ENCODE data around the gene BCL7A.
A peak's percentile ranks its signal among the peaks of the same experiment; 100 is the strongest.
"Not testable (repeated sequence)": the region's sequence is repeated elsewhere in the genome, so short reads cannot be mapped to it uniquely, and the experiment has no call there.

BCL7A gene

DNA sequence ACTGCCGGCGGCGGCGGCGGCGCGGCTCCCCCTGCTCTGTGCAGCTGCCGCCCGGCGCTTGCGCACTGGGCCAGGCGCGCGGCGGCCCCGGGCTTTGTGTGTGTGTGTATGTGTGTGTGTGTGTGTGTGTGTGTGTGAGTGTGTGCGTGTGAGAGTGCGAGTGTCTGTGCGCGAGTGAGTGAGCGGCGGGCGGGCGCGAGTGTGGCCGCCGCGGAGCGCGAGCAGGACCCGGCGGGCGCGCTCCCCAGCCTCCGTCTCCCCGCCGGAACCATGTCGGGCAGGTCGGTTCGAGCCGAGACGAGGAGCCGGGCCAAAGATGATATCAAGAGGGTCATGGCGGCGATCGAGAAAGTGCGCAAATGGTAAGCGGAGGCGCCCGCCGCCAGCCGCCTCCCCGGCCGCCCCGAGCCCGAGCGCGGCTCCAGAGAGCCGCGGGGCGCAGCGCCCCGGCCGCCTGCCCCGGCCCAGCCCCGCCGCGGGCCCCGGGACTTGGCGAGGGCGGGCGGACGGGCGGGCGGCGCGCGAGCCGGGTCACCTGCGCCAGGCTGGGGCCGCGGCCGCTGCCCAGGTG lies at the start of gene BCL7A:
Gene BCL7A, plus strand, starts transcription at position 63 of the 571 bp plus-strand sequence. Its CDS starts 208 bp downstream, at position 271.
- peak; percentile 57 to 62 for DNase-seq

- DNase-seq = no peak
Measured at GRCh38 chr12:121974026-121974985, 47.4 kb upstream of the BCL7A start.

GRCh38 chr12:121975021-121975420 lies 46.7 kb upstream of the BCL7A start:
- no peak for DNase-seq

DNA sequence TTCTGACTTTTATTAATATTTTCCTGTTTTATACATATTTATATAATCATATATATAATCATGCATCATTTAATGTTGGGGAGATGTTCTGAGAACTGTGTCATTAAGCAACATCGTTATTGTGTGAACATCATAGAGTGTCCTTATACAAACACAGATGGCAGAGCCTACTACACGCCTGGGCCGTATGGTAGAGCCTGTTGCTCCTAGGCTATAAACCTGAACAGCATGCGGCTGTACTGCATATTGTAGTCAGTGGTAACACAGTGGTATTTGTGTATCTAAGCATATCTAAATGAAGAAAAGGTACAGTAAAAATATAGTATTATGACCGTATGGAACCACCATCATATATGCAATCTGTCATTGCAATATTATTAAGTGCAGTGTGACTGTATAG lies 44.7 kb upstream of the BCL7A start:
- no peak for DNase-seq

DNA sequence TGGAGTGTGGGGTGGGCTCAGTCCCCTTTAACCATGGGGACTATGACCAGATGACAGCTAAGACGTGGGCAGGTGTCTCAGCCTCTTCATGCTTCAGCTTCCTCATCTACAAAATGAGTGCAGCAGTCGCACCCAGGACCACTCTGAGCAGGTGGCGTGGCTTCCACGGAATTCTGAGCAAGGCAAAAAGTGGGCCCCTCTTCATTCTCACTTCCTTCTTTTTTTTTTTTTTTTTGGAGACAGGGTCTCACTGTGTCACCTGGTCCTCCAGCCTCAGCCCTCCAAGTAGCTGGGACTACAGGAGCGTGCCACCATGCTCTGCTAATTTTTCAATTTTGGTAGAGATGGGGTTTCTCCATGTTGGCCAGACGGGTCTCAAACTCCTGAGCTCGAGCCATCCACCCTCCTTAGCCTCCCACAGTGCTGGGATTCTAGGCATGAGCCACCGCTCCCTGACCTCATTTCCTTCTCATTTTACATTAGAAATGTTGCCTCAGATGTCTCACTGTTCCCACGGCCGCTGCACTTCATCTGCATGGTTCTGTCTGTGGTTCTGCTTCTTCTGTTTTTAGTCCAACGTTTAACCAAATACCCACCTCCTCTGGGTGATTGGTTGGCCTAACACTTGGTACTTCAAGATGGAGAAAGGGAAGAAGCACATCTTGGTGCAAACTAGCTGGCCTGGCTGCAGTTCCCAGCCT lies 41.3 kb upstream of the BCL7A start:
- peak in 1 of 2 experiments; percentile 31 for DNase-seq

DNA sequence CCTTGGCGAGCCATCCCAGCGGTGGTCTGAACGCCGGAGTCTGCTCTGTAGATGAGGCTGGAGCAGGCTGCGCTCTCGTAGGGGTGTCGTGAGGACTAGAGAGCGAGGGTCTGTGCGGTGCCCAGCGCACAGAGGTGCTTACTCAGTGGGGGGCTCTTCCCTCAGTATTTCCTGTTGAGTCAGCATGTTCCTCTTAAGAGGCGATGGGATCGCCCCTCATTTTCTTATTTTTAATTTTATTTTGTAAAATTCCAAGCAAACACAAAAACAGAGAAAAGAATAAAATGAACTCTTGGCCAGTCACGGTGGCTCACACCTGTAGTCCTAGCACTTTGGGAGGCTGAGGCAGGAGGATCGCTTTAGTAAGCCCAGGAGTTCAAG lies 40.8 kb upstream of the BCL7A start:
- no peak for DNase-seq

- no peak for DNase-seq
Measured at GRCh38 chr12:121981456-121981855, 40.2 kb upstream of the BCL7A start.

DNA sequence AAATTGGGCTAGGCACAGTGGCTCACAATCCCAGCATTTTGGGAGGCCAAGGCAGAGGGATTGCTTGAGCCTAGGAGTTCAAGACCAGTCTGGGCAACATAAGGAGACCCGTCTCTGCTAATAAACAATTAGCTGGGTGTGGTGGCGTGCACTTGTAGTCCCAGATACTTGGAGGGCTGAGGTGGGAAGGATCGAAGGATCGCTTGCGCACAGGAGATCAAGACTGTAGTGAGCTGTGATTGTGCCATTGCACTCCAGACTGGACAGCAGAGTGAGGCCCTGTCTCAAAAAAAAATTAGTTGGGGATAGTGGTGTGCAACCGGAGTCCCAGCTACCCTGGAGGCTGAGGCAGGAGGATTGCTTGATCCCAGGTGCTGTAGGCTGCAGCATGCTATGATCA lies 38.7 kb upstream of the BCL7A start:
- no peak for DNase-seq

DNA sequence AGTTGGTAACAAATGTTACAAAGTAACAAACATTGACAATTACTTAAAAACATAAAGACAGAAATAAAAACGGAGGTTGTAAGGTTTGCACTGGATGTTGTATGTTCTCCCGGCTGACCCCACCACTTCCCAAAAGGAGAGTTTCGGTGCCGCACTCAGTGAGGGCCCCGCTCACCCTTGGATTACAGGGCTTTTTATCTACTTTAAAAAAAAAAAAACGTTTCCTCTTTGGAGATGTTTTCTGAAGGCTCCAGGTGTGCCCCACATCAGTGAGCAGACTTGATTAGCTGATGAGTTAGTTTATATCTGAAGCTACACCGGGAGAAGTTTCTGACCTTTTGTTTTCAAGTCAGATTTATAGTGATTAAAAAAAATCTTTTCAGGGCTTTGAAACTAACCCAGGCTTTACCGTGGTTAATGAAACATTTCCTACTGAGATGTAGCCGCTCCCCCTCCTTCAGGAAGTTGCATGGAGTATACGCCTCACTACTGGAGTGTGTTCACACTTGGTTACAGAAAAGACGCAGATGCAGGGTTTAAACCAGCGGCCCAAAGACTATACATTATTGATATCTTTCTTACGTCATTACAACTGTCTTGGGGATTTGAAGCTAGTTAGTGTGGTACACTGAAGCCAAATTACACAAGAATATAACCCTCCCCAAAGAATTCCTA lies 38.0 kb upstream of the BCL7A start:
- no peak for DNase-seq

DNA sequence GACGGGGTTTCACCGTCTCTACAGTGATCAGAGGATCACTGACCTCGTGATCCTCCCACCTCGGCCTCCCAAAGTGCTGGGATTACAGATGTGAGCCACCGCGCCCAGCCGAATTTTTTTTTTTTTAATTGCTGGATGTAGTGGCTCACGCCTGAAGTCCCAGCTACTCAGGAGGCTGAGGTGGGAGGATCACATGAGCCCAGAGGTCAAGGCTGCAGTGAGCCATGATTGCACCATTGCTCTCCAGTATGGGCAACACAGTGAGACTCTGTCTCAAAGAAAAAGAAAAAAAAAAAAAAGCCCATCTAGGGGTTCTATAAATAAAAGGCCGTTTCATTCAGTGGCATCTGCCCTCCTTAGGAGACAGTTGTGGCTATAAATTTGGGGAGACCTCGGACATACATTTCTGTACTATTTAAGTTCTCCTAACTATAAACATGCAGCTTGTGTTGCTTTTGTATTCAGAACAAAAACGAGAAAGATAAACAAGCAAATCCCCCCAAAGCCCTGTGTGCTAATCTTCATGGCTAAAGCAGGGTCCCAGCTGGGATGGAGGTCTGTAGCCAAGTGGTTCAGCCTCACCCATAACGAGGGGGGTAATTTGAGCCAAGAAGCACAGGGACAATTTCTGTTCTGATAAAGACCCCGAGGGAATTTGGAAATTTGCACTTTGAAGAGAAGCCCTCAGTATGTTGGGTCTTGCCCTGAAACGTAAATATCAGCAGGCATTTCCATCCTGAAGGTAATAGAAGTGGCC lies 35.0 kb upstream of the BCL7A start:
- DNase-seq = no peak

- not testable (repeated sequence) for DNase-seq
Measured at GRCh38 chr12:121988519-121988918, 33.2 kb upstream of the BCL7A start.

- DNase-seq = no peak
Measured at GRCh38 chr12:121989276-121990113, 32.2 kb upstream of the BCL7A start.

DNA sequence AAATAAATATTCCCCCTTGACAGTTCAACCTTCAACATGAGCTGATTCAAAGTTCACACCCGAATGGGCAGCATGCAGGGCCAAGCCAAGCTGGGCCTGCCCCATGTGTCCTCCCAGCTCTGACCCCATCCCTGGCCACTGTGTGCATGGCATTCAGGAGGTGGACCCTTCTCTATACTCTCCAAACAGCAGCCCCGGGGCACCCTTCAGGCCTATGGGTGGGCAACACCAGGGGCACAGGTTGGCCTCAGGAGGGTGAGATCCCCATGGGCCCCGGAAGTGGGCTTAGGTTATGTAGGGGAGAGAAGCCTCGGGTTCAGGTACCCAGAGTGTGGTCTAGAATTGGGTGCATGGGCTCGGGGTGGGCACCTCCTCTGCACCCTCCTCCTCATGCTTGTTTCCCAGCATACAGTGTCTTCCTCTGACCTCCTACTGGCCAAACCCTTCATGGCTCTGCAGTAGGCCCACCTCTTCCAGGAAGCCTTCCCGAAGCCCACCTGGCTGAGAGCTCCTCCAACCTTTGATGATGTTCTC lies 31.5 kb upstream of the BCL7A start:
- DNase-seq = no peak

DNA sequence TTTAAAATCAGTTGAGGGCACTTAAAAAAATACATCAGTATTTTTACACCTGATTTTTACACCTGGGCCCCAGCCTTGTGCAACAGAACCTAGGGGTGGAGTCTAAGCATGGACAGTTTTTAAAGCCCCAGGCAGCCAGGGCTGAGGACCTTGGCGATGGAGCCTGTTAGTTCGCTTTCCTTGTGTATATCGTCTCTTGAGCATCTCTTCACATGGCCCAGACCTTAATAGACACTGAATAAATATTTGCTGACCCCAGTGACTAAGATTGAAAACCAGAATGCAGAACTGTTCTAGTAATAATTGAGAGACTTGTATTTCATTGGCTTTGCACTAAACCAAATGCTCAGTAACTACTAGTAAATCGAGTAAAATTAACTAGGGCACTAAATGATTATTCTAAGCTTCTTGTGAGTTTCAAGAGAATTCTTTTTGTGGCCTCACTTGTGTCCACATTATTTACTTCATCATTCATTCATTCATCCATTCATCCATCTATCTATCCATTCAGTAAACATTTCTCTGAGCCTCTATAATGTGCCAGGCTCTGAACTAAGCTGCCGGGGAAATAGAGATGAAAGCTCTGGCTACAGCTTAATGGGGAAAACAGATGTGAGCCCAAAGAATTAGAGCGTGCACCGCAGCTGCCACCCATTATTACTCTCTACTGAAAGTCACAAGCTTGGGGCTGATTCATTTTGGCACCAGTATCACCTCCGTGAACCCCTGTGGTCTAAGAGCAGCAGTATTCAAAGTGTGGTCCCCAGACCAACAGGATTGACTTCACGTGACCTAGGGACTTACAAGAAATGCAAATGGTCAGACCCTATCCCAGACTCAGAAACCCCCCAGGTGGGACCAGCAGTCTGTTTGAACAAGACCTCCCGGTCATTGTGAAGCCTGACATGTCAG lies 30.7 kb upstream of the BCL7A start:
- peak; percentile 49 to 56 for DNase-seq

DNA sequence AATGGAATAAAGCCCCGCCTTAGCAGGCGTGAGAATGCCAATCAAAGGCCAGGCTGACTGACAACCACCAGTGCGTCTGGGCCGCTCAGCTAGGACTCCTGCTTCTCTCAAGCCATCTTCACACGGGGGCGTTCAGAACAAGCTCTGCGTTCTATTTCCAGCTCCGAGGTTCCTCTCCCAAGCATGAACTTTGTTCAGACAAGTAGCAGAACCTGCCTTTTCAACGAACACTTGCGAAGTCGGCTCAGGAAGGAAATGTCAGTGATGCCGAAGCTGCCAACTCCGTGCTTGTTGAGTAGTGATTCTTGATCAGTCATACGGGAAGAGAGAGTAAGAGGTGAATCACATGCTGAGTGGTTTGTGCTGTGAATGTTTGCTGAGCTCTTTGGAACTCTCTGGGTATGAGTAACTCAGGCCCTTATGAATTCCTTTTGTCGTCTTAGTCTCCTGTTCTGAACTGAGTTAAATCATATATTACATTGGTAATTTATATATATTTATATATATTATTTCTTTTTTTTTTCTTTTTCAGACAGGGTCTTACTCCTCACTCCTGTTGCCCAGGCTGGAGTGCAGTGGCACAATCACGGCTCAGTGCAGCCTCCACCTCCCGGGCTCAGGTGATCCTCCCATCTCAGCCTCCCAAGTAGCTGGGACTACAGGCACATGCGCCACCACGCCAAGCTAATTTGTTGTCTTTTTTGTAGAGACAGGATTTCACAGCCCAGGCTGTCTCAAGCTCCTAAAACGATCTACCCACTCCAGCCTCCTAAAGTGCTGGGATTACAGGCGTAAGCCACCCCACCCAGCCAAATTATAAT lies 29.4 kb upstream of the BCL7A start:
- DNase-seq = peak; percentile 64 to 78

DNA sequence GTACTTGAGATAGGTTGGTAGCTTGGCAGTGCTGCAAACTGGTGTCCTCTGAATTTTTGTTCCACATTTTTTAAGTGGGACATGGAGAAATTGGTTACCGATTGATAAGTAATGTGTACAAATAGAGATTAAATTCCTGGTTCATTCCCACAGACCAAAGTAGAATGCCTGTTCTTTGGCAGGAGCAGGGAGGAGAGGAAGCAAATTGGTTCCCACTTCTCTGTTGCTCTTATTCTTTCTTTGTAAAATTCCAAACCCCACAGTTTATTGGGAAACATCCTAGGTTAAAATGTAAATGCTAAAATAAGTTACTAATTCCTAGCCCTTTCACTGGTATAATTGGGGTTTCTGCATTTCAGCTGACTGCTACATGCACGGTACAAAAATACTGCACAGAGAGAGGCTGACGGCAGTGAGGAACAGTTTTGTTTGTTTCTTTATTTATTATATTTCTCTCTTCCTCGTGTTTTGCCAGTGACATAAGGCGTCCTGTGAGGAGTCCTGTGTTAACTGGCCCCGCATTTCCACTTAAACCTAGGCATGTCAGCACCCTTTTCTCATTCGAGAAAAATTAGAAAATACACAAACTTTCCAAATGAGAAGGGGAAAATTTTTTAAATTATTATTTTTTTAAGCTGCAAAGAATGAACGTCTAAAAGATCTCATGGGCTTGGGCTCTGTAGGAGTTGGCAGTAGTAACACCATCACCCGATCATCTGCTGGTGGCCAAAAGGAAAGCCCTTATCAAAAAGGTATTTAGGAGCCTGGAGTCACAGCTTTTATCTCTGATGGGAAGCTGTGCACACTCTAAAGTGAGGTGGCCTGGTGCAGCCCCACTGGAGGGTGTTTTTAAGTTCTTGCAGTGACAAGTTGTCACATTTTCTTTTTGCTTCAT lies 25.4 kb upstream of the BCL7A start:
- DNase-seq = no peak

DNA sequence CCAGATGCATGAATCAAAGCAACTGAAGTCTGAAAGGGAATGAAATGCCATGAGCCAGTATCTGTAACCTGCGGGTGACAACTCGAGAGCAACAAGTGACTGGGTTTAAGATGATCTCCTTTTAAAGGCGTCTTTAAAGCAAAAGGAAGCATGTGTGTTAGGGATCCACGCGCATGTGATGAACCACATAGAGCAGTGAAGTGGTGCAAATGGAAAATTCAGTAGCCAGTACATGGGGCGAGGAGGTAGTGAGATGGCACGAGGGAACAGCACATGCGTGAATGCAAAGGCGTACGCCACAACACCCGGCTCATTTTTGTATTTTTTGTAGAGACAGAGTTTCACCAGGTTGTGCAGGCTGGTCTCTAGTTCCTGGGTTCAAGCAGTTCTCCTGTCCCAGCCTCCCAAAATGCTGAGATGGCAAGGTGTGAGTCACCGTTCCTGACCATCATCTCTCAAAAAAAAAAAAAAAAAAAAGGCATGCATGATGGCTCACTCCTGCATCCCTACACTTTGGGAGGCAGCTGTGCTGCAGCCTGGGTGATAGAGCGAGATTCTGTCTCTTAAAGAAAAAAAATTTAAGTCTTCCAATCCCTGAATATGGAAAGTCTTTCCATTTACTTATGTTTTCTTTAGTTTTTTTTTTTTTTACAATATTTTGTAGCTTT lies 24.6 kb upstream of the BCL7A start:
- no peak for DNase-seq

All from activated CD4-positive, alpha-beta T cell treated with anti-CD3 and anti-CD28 coated beads, Interleukin-2, amount 50 U/mL, for 48 hours (primary cell).